PC-9 (cell line): ENCODE data around the gene PUM2. TPM values are rescaled to one million over a fixed set of nuclear protein-coding genes. Genes with fewer than 3 reads are reported as not detected.

ENCODE experiments used
- BruUV-seq: library from RNA; stranded (reverse); fragments of 400-500 nt; replicated peaks from 2 replicates; lab custom pipeline; 2021; lab: Mats Ljungman, UMichigan
- CTCF ChIA-PET: fragments of 300-600 bp; sonication (Branson Sonifier 250); formaldehyde crosslinking; loops from one replicate; lab custom pipeline; 2022; ENCODE audit warnings: antibody characterized with exemption; lab: Charles Lee
- POLR2A ChIA-PET: fragments of 300-600 bp; sonication (Branson Sonifier 250); formaldehyde crosslinking; loops from one replicate; lab custom pipeline; 2022; ENCODE audit warnings: antibody characterized with exemption; ENCODE audit not compliant: unreplicated experiment; lab: Charles Lee
- DNase-seq, 2 experiments: peaks; one replicate each; pipeline versions ENCODE4 v3.0.0 to v3.0.0-alpha.2; 2015 to 2022; ENCODE audit warnings: mixed read lengths in 1 of 2
- H2AFZ ChIP-seq: fragments of 200-600 bp; sonication (generic); 2 replicates; pipeline ENCODE4 v1.8.1; 2017; ENCODE audit warnings: antibody characterized with exemption
- H3F3A ChIP-seq: fragments of 200-600 bp; sonication (generic); 2 replicates; pipeline ENCODE4 v1.8.1; 2017; ENCODE audit warnings: antibody characterized with exemption, mild to moderate bottlenecking, low read depth; ENCODE audit not compliant: insufficient read depth
- H3K27ac ChIP-seq: fragments of 200-600 bp; sonication (generic); 2 replicates; pipeline ENCODE4 v1.6.1; 2016; ENCODE audit warnings: mixed run types
- H3K27me3 ChIP-seq: fragments of 200-600 bp; sonication (generic); 2 replicates; pipeline ENCODE4 v1.6.1; 2016; ENCODE audit warnings: low read depth, mixed run types; ENCODE audit not compliant: insufficient read depth
- H3K36me3 ChIP-seq: fragments of 200-600 bp; sonication (generic); 2 replicates; pipeline ENCODE4 v1.6.1; 2016; ENCODE audit warnings: low read depth, mixed run types
- H3K4me1 ChIP-seq: fragments of 200-600 bp; sonication (generic); replicated peaks from 2 replicates; pipeline ENCODE4 v1.6.1; 2016; ENCODE audit warnings: mixed run types; ENCODE audit not compliant: insufficient read depth
- H3K4me2 ChIP-seq: fragments of 200-600 bp; sonication (generic); 2 replicates; pipeline ENCODE4 v1.6.1; 2017; ENCODE audit warnings: mixed run types
- H3K4me3 ChIP-seq: fragments of 200-600 bp; sonication (generic); 2 replicates; pipeline ENCODE4 v1.6.1; 2016; ENCODE audit warnings: mixed run types
- H3K79me2 ChIP-seq: fragments of 200-600 bp; sonication (generic); 2 replicates; pipeline ENCODE4 v1.6.1; 2017; ENCODE audit warnings: low read depth, mixed run types
- H3K9me2 ChIP-seq: fragments of 200-600 bp; sonication (generic); 2 replicates; pipeline ENCODE4 v1.8.1; 2017; ENCODE audit warnings: mild to moderate bottlenecking; ENCODE audit not compliant: insufficient read depth
- H3K9me3 ChIP-seq: fragments of 200-600 bp; sonication (generic); 2 replicates; pipeline ENCODE4 v1.8.1; 2016; ENCODE audit warnings: low read depth; ENCODE audit not compliant: insufficient read depth
- H4K20me1 ChIP-seq: fragments of 200-600 bp; sonication (generic); 2 replicates; pipeline ENCODE4 v1.8.1; 2017; ENCODE audit not compliant: insufficient read depth
- EZH2 ChIP-seq: fragments of 200-600 bp; sonication (generic); IDR thresholded peaks from 2 replicates; pipeline ENCODE4 v1.8.0; 2017; ENCODE audit warnings: antibody characterized with exemption, low read depth
- intact Hi-C: fragments of 100-400 bp; cut with micrococcal nuclease; formaldehyde crosslinking; loops from one replicate; pipeline ENCODE4 v1.10.0; 2022; ENCODE audit not compliant: unreplicated experiment
- total RNA-seq: library from RNA; stranded (reverse); gene quantifications from 2 replicates; pipeline ENCODE4 v1.2.3, GENCODE V29; 2021
- TF ChIP-seq, protein P1 (sequence below): fragments of 200-600 bp; sonication (generic); conservative IDR thresholded peaks from 2 replicates; pipeline ENCODE4 v1.6.1; 2017; ENCODE audit warnings: mixed run types, antibody characterized with exemption, mild to moderate bottlenecking, moderate library complexity

The PUM2 gene
- total RNA-seq, 1 experiment from 2014 or later, result 99.3 TPM

DNA sequence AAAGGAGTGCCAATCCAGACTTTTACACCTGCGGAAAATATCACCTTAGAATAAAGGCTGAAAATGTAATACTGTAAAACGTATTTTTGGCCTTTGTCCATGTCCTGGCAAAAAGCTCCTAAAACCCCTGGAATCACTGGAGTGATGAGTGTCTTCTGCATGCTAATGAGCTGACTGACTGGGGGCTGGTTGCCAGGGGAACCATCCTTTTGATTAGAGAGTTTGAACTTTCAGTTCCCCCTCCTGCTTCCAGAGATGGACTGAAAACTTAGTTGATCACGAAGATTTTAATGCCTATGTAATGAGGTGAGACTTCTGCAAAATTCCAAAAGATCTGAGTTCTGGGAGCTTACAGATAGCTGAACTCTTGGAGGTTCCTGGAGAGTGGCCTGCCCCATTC lies 20.5 kb downstream of the PUM2 start:
- Histone ChIP-seq H3K79me2 (peaks cover 100% of the 10 kb centered on the region), H3K9me2 (no peaks in the 10 kb centered on the region), H3K27me3 (no peaks in the 10 kb centered on the region), H3K4me1 (peaks cover 52% of the 10 kb centered on the region), H3K27ac (peak overlapping the region; percentile 86; the same call in 1 of the 2 replicates), H3K4me3 (no peak overlapping the region), H3K4me2 (no peak overlapping the region), H3K9me3 (0 out of 2 replicates have a peak, but pooled peaks cover 8% of the 10 kb centered on the region), H3K36me3 (peaks cover 31% of the 10 kb centered on the region), H4K20me1 (peaks cover 93% of the 10 kb centered on the region), H3F3A (peaks cover 57% of the 10 kb centered on the region), H2AFZ (no peak overlapping the region)
- BruUV-seq, result no TSS peak
- ChIA-PET POLR2A (no interaction called here), CTCF (interaction anchor here (0.6 kb wide), 1 partner anchor 1576 kb away, joined by 3 read pairs; no protein-coding TSS in a partner anchor)
- intact Hi-C loops, result no loop called here
- DNase-seq, result no peak
- TF ChIP-seq EZH2, result no peak
- TF ChIP-seq, protein P1, sequence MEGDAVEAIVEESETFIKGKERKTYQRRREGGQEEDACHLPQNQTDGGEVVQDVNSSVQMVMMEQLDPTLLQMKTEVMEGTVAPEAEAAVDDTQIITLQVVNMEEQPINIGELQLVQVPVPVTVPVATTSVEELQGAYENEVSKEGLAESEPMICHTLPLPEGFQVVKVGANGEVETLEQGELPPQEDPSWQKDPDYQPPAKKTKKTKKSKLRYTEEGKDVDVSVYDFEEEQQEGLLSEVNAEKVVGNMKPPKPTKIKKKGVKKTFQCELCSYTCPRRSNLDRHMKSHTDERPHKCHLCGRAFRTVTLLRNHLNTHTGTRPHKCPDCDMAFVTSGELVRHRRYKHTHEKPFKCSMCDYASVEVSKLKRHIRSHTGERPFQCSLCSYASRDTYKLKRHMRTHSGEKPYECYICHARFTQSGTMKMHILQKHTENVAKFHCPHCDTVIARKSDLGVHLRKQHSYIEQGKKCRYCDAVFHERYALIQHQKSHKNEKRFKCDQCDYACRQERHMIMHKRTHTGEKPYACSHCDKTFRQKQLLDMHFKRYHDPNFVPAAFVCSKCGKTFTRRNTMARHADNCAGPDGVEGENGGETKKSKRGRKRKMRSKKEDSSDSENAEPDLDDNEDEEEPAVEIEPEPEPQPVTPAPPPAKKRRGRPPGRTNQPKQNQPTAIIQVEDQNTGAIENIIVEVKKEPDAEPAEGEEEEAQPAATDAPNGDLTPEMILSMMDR, result no peak

DNA sequence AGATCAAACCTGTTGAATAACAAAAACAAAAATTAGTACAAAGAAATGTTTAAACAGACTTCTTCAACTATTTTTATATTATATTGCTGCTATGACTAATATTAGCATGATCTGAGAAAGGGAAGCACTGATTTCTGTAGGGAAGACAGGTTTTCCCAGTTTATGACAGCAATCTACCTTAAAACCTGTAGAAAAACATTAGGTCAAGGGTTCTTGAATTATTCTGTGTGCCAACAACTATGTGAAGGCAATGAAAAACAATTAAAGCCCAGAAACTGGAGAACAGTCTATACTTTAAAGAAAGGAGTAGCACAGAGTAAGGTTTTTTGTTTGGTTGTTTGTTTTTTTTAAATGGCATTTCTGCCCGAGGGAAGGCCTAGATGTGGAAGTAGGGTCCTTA lies 23.3 kb downstream of the PUM2 start:
- Histone ChIP-seq H3K4me2 (peak overlapping the region; percentile 76), H3K4me1 (peaks cover 48% of the 10 kb centered on the region), H3K27me3 (no peaks in the 10 kb centered on the region), H2AFZ (no peak overlapping the region), H3K36me3 (peaks cover 56% of the 10 kb centered on the region), H4K20me1 (peaks cover 91% of the 10 kb centered on the region), H3F3A (peaks cover 57% of the 10 kb centered on the region), H3K9me3 (0 out of 2 replicates have a peak, but pooled peaks cover 8% of the 10 kb centered on the region), H3K27ac (peak overlapping the region; percentile 86), H3K4me3 (peak overlapping the region; percentile 23; the same call in 1 of the 2 replicates), H3K79me2 (peaks cover 100% of the 10 kb centered on the region), H3K9me2 (no peaks in the 10 kb centered on the region)
- POLR2A ChIA-PET, result interaction anchor here (0.6 kb wide), 1 partner anchor 551 kb away, joined by 3 read pairs; no protein-coding TSS in a partner anchor
- BruUV-seq, result no TSS peak
- peak in 1 of 2 experiments; percentile 90 for DNase-seq
- TF ChIP-seq EZH2, result no peak
- TF ChIP-seq, protein P1, result no peak
- CTCF ChIA-PET, result interaction anchor here (1.2 to 1.3 kb wide), 2 partner anchors 9 to 58 kb away, joined by 3 to 4 read pairs; no protein-coding TSS in a partner anchor
- intact Hi-C loops, result loop anchor here (5.0 kb wide), 1 partner anchor 315 kb away; no protein-coding TSS in a partner anchor

DNA sequence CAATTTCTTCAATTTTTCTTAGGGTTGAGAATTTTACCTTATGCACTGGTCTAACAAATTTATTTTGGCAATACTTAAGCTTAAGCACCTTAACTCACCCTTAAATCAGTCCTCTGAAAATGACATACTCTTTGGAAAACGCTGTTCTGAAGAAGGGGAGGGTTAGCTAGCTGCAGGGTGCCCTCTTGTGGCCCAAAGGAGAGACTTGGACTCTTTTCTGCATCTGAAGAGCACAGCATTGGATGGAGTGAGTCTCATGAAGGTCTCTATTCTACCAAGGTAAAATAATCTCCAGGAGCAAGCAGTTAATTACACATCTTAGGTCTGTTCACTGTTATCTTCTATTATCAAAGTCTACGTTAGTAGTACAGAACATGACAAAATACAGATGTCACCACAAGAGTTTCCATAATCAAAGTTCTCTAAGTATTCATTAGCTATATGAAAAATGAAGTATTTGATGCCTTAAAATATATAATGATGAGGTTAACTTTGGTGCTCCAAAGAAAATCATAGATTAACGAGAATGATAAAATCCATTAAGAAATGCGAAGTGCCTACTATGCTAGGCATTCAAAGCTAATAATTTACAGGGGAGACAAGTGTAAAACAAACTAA lies 24.4 kb downstream of the PUM2 start:
- H3K4me1 ChIP-seq, result peaks cover 48% of the 10 kb centered on the region
- peaks cover 82% of the 10 kb centered on the region for H4K20me1 ChIP-seq
- no peak overlapping the region for H2AFZ ChIP-seq
- peaks cover 98% of the 10 kb centered on the region for H3K79me2 ChIP-seq
- intact Hi-C loops, result loop anchor here (5.0 kb wide), 1 partner anchor 316 kb away; no protein-coding TSS in a partner anchor
- peaks cover 49% of the 10 kb centered on the region for H3K36me3 ChIP-seq
- BruUV-seq, result no TSS peak
- peaks cover 49% of the 10 kb centered on the region for H3F3A ChIP-seq
- H3K9me3 ChIP-seq, result no peaks in the 10 kb centered on the region
- peak overlapping the region; percentile 76 for H3K4me2 ChIP-seq
- ChIA-PET CTCF (interaction anchor here (0.6 to 1.3 kb wide), 7 partner anchors 8 to 60 kb away, joined by 3 to 4 read pairs (median 3); no protein-coding TSS in a partner anchor), POLR2A (interaction anchor here (0.6 kb wide), 1 partner anchor 526 kb away, joined by 5 read pairs; no protein-coding TSS in a partner anchor)
- peak overlapping the region; percentile 86 for H3K27ac ChIP-seq
- DNase-seq, result peak in 1 of 2 experiments; percentile 25
- no peaks in the 10 kb centered on the region for H3K9me2 ChIP-seq
- TF ChIP-seq, protein P1, result peak; percentile 84
- no peak for TF ChIP-seq EZH2
- H3K4me3 ChIP-seq, result no peak overlapping the region
- H3K27me3 ChIP-seq, result no peaks in the 10 kb centered on the region
